Measurements from ENCODE around the gene STAT4.

Gene STAT4

GRCh38 chr2:191143791-191144190 lies 7.0 kb downstream of the STAT4 start:
- DNase-seq: no peak

- DNase-seq: no peak
Observed at GRCh38 chr2:191128911-191129304, 21.9 kb downstream of the STAT4 start.

GRCh38 chr2:191128172-191128910 lies 22.5 kb downstream of the STAT4 start:
- no peak for DNase-seq

- no peak for DNase-seq
Observed at GRCh38 chr2:191127235-191127634, 23.6 kb downstream of the STAT4 start.

GRCh38 chr2:191126386-191127085 lies 24.3 kb downstream of the STAT4 start:
- DNase-seq: no peak

GRCh38 chr2:191125646-191126045 lies 25.1 kb downstream of the STAT4 start:
- no peak for DNase-seq

- DNase-seq: no peak
Observed at GRCh38 chr2:191122638-191123294, 28.0 kb downstream of the STAT4 start.

- DNase-seq: no peak
Observed at GRCh38 chr2:191117341-191117740, 33.5 kb downstream of the STAT4 start.

- no peak for DNase-seq
Observed at GRCh38 chr2:191115804-191116203, 35.0 kb downstream of the STAT4 start.

- no peak for DNase-seq
Observed at GRCh38 chr2:191115391-191115790, 35.4 kb downstream of the STAT4 start.

- no peak for DNase-seq
Observed at GRCh38 chr2:191114403-191114886, 36.3 kb downstream of the STAT4 start.

- DNase-seq: no peak
Observed at GRCh38 chr2:191113761-191114160, 37.0 kb downstream of the STAT4 start.

GRCh38 chr2:191112448-191112901 lies 38.3 kb downstream of the STAT4 start:
- no peak for DNase-seq

- no peak for DNase-seq
Observed at GRCh38 chr2:191109888-191110287, 40.9 kb downstream of the STAT4 start.

GRCh38 chr2:191108331-191108730 lies 42.5 kb downstream of the STAT4 start:
- DNase-seq: no peak

- no peak for DNase-seq
Observed at GRCh38 chr2:191105082-191105481, 45.7 kb downstream of the STAT4 start.

GRCh38 chr2:191103774-191104173 lies 47.0 kb downstream of the STAT4 start:
- no peak for DNase-seq

GRCh38 chr2:191100216-191100615 lies 50.6 kb downstream of the STAT4 start:
- DNase-seq: no peak

GRCh38 chr2:191087311-191087710 lies 63.5 kb downstream of the STAT4 start:
- DNase-seq: no peak

GRCh38 chr2:191086706-191087105 lies 64.1 kb downstream of the STAT4 start:
- DNase-seq: no peak

- DNase-seq: no peak
Observed at GRCh38 chr2:191083540-191083939, 67.3 kb downstream of the STAT4 start.

- no peak for DNase-seq
Observed at GRCh38 chr2:191082321-191082720, 68.5 kb downstream of the STAT4 start.

GRCh38 chr2:191081411-191082155 lies 69.2 kb downstream of the STAT4 start:
- no peak for DNase-seq
